Uterus (tissue), 2 donors: Measurements from ENCODE around the gene TLE1.

ENCODE experiments used
- CTCF ChIP-seq, 4 experiments: fragments of 200-600 bp in 2 of 4; fragments of 450-650 bp in 2 of 4; sonication (generic) in 2 of 4; IDR thresholded peaks; one replicate each; pipeline ENCODE4 v1.5.1; 2016 to 2019; ENCODE audit warnings: antibody characterized with exemption in 4 of 4, mild to moderate bottlenecking in 2 of 4, moderate library complexity in 1 of 4
- POLR2A ChIP-seq, 2 donors: fragments of 450-650 bp; IDR thresholded peaks; one replicate each; pipeline ENCODE4 v1.6.1; 2016; ENCODE audit warnings: antibody characterized with exemption in 2 of 2, mild to moderate bottlenecking in 1 of 2, moderate library complexity in 1 of 2

- no peak for TF ChIP-seq CTCF (IDR thresholded peaks at IDR 0.05)
- no peak for TF ChIP-seq POLR2A (IDR thresholded peaks at IDR 0.05)
These were observed 28.0 kb downstream of the TLE1 start for GRCh38 chr9:81661339-81661738.
